ENCODE results near the gene PLEKHD1. TPM values are rescaled to one million over a fixed set of nuclear protein-coding genes. Genes with fewer than 3 reads are reported as not detected.

PLEKHD1 gene
- total RNA-seq, 1 donor from 2014 or later = 0.05 TPM

- Histone ChIP-seq H3K79me2 (ENCODE audit: insufficient read depth, low read length) (no peaks in the 10 kb centered on the region), H3K9me3 (ENCODE audit: insufficient read depth, low read depth, low read length) (no peaks in the 10 kb centered on the region), H3K27me3 (ENCODE audit: insufficient read depth, low read length) (peaks cover 50% of the 10 kb centered on the region), H2AFZ (ENCODE audit: low read depth, low read length) (no peak overlapping the region), H3K27ac (ENCODE audit: low read depth, low read length) (no peak overlapping the region), H3K9ac (ENCODE audit: low read length) (no peak overlapping the region), H3K4me1 (ENCODE audit: insufficient read depth, low read length) (peaks cover 4% of the 10 kb centered on the region), H4K20me1 (ENCODE audit: insufficient read depth, low read length) (no peaks in the 10 kb centered on the region), H3K36me3 (ENCODE audit: insufficient read depth, low read length) (no peaks in the 10 kb centered on the region), H3K4me3 (ENCODE audit: insufficient read depth, low read depth, low read length) (no peak overlapping the region), H3K4me2 (ENCODE audit: low read length) (no peak overlapping the region)
- peaks cover 2% of the 10 kb centered on the region for H3K4me1 Mint-ChIP-seq (ENCODE audit: low read depth, unreplicated experiment)
- no peak overlapping the region for H3K27ac Mint-ChIP-seq (ENCODE audit: unreplicated experiment)
- H3K9me3 Mint-ChIP-seq (ENCODE audit: unreplicated experiment) = no peaks in the 10 kb centered on the region
- DNase-seq (ENCODE audit: low read depth) (no peak), FAIRE-seq (no peak)
- no peaks in the 10 kb centered on the region for H3K36me3 Mint-ChIP-seq (ENCODE audit: low read depth, unreplicated experiment)
- peaks cover 70% of the 10 kb centered on the region for H3K27me3 Mint-ChIP-seq (ENCODE audit: low read depth, unreplicated experiment)
- TF ChIP-seq EZH2 (IDR thresholded peaks at IDR 0.05; ENCODE audit: insufficient read depth, low read length) (no peak), CTCF (IDR thresholded peaks at IDR 0.05; ENCODE audit: insufficient read depth, low read depth, low read length) (no peak)
- no peak overlapping the region for H3K4me3 Mint-ChIP-seq (ENCODE audit: unreplicated experiment)
Observed at GRCh38 chr14:69487226-69487625, 2.7 kb downstream of the PLEKHD1 start.

- no peak overlapping the region for H2AFZ ChIP-seq (ENCODE audit: low read depth, low read length)
- FAIRE-seq (no peak), DNase-seq (ENCODE audit: low read depth) (no peak)
- no peak overlapping the region for H3K4me3 ChIP-seq (ENCODE audit: insufficient read depth, low read depth, low read length)
- Mint-ChIP-seq H3K36me3 (ENCODE audit: low read depth, unreplicated experiment) (no peaks in the 10 kb centered on the region), H3K4me3 (ENCODE audit: unreplicated experiment) (no peak overlapping the region), H3K9me3 (ENCODE audit: unreplicated experiment) (no peaks in the 10 kb centered on the region), H3K27ac (ENCODE audit: unreplicated experiment) (no peak overlapping the region), H3K27me3 (ENCODE audit: low read depth, unreplicated experiment) (peaks cover 66% of the 10 kb centered on the region), H3K4me1 (ENCODE audit: low read depth, unreplicated experiment) (peaks cover 2% of the 10 kb centered on the region)
- H3K27me3 ChIP-seq (ENCODE audit: insufficient read depth, low read length) = peaks cover 45% of the 10 kb centered on the region
- no peaks in the 10 kb centered on the region for H4K20me1 ChIP-seq (ENCODE audit: insufficient read depth, low read length)
- H3K9me3 ChIP-seq (ENCODE audit: insufficient read depth, low read depth, low read length) = no peaks in the 10 kb centered on the region
- no peak overlapping the region for H3K9ac ChIP-seq (ENCODE audit: low read length)
- no peak overlapping the region for H3K4me2 ChIP-seq (ENCODE audit: low read length)
- H3K36me3 ChIP-seq (ENCODE audit: insufficient read depth, low read length) = no peaks in the 10 kb centered on the region
- peaks cover 4% of the 10 kb centered on the region for H3K4me1 ChIP-seq (ENCODE audit: insufficient read depth, low read length)
- no peak overlapping the region for H3K27ac ChIP-seq (ENCODE audit: low read depth, low read length)
- no peaks in the 10 kb centered on the region for H3K79me2 ChIP-seq (ENCODE audit: insufficient read depth, low read length)
- TF ChIP-seq EZH2 (IDR thresholded peaks at IDR 0.05; ENCODE audit: insufficient read depth, low read length) (no peak), CTCF (IDR thresholded peaks at IDR 0.05; ENCODE audit: insufficient read depth, low read depth, low read length) (no peak)
Observed at GRCh38 chr14:69487771-69488170, 3.2 kb downstream of the PLEKHD1 start.

- Histone ChIP-seq H3K27ac (ENCODE audit: low read depth, low read length) (no peak overlapping the region), H4K20me1 (ENCODE audit: insufficient read depth, low read length) (no peaks in the 10 kb centered on the region), H3K9me3 (ENCODE audit: insufficient read depth, low read depth, low read length) (no peaks in the 10 kb centered on the region), H3K9ac (ENCODE audit: low read length) (no peak overlapping the region), H3K4me1 (ENCODE audit: insufficient read depth, low read length) (no peaks in the 10 kb centered on the region), H3K4me3 (ENCODE audit: insufficient read depth, low read depth, low read length) (no peak overlapping the region), H2AFZ (ENCODE audit: low read depth, low read length) (no peak overlapping the region), H3K79me2 (ENCODE audit: insufficient read depth, low read length) (no peaks in the 10 kb centered on the region), H3K27me3 (ENCODE audit: insufficient read depth, low read length) (peaks cover 32% of the 10 kb centered on the region), H3K4me2 (ENCODE audit: low read length) (no peak overlapping the region), H3K36me3 (ENCODE audit: insufficient read depth, low read length) (no peaks in the 10 kb centered on the region)
- no peak for FAIRE-seq
- Mint-ChIP-seq H3K36me3 (ENCODE audit: low read depth, unreplicated experiment) (no peaks in the 10 kb centered on the region), H3K27me3 (ENCODE audit: low read depth, unreplicated experiment) (peaks cover 62% of the 10 kb centered on the region), H3K4me3 (ENCODE audit: unreplicated experiment) (no peak overlapping the region), H3K27ac (ENCODE audit: unreplicated experiment) (no peak overlapping the region), H3K4me1 (ENCODE audit: low read depth, unreplicated experiment) (no peaks in the 10 kb centered on the region), H3K9me3 (ENCODE audit: unreplicated experiment) (no peaks in the 10 kb centered on the region)
- TF ChIP-seq EZH2 (IDR thresholded peaks at IDR 0.05; ENCODE audit: insufficient read depth, low read length) = no peak
- TF ChIP-seq CTCF (IDR thresholded peaks at IDR 0.05; ENCODE audit: insufficient read depth, low read depth, low read length) = no peak
- no peak for DNase-seq (ENCODE audit: low read depth)
Observed at GRCh38 chr14:69489495-69489894, 5.0 kb downstream of the PLEKHD1 start.
